ENCODE measurements around the gene TMEM176A.

The TMEM176A gene

GRCh38 chr7:150845421-150845861, 44.9 kb downstream of the TMEM176A start:
- Histone ChIP-seq H3K27me3 (ENCODE audit: control insufficient read depth, insufficient read depth, low read length) (no peaks in the 10 kb centered on the region), H3K9me3 (ENCODE audit: control insufficient read depth, low read depth, low read length) (no peaks in the 10 kb centered on the region), H3K27ac (ENCODE audit: low read length) (no peak overlapping the region), H3K4me1 (ENCODE audit: control insufficient read depth, low read depth, low read length) (no peaks in the 10 kb centered on the region), H3K36me3 (ENCODE audit: control insufficient read depth, low read depth, low read length) (no peaks in the 10 kb centered on the region), H3K4me3 (ENCODE audit: low read length) (no peak overlapping the region), H3K9ac (ENCODE audit: low read length) (no peak overlapping the region)

GRCh38 chr7:150846291-150847115, 45.9 kb downstream of the TMEM176A start:
- no peak overlapping the region for H3K9ac ChIP-seq (ENCODE audit: low read length)
- no peaks in the 10 kb centered on the region for H3K9me3 ChIP-seq (ENCODE audit: control insufficient read depth, low read depth, low read length)
- no peak overlapping the region for H3K4me3 ChIP-seq (ENCODE audit: low read length)
- no peaks in the 10 kb centered on the region for H3K4me1 ChIP-seq (ENCODE audit: control insufficient read depth, low read depth, low read length)
- H3K27ac ChIP-seq (ENCODE audit: low read length) = no peak overlapping the region
- H3K27me3 ChIP-seq (ENCODE audit: control insufficient read depth, insufficient read depth, low read length) = no peaks in the 10 kb centered on the region
- H3K36me3 ChIP-seq (ENCODE audit: control insufficient read depth, low read depth, low read length) = no peaks in the 10 kb centered on the region

DNA sequence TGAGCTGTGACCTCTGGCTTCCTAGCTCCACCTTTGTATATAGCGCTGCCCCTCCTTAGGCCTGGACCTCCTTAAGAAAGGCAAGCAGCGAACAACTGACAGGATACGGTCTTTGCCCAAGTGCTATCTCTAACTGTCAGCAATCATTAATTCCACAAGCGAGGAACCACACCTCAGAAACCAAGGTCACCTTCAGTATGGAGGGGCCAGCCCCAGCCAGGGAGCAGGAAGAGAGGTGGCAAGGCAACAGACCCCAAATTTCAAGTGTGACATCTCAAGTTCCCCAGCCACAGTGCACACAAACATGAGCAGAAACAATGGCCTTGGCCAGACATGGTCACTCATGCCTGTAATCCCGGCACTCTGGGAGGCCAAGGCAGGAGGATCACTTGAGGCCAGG, 47.0 kb downstream of the TMEM176A start:
- Histone ChIP-seq H3K27ac (ENCODE audit: low read length) (no peak overlapping the region), H3K27me3 (ENCODE audit: control insufficient read depth, insufficient read depth, low read length) (no peaks in the 10 kb centered on the region), H3K36me3 (ENCODE audit: control insufficient read depth, low read depth, low read length) (no peaks in the 10 kb centered on the region), H3K4me3 (ENCODE audit: low read length) (no peak overlapping the region), H3K9ac (ENCODE audit: low read length) (no peak overlapping the region), H3K9me3 (ENCODE audit: control insufficient read depth, low read depth, low read length) (no peaks in the 10 kb centered on the region), H3K4me1 (ENCODE audit: control insufficient read depth, low read depth, low read length) (no peaks in the 10 kb centered on the region)

GRCh38 chr7:150848111-150848510, 47.5 kb downstream of the TMEM176A start:
- H3K4me1 ChIP-seq (ENCODE audit: control insufficient read depth, low read depth, low read length) = no peaks in the 10 kb centered on the region
- no peak overlapping the region for H3K4me3 ChIP-seq (ENCODE audit: low read length)
- H3K9ac ChIP-seq (ENCODE audit: low read length) = no peak overlapping the region
- H3K27me3 ChIP-seq (ENCODE audit: control insufficient read depth, insufficient read depth, low read length) = no peaks in the 10 kb centered on the region
- no peak overlapping the region for H3K27ac ChIP-seq (ENCODE audit: low read length)
- no peaks in the 10 kb centered on the region for H3K9me3 ChIP-seq (ENCODE audit: control insufficient read depth, low read depth, low read length)
- no peaks in the 10 kb centered on the region for H3K36me3 ChIP-seq (ENCODE audit: control insufficient read depth, low read depth, low read length)

DNA sequence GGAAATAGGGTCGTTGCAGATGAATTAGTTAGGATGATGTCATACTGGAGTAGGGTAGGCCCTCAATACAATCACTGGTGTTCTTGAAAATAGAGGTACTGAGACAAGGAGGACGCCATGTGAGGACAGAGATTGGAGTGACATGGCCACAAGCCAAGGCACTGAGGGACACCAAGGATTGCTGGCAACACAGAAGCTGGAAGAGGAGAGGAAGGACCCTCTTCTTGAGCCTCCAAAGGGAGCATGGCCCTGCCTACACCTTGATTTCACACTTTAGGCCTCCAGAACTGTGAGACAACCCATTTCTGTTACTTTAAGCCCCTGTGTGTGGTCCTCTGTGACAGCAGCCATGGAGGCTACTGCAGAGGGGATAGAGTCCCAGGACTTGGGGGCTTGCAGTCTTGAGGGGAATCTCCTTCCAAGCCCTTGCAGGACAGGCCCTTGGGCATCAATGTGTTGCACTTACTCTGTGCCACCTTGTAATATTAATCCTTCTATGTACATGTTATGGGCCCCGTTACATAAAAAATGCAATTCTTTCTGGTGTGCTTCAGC, 48.1 kb downstream of the TMEM176A start:
- H3K27me3 ChIP-seq (ENCODE audit: control insufficient read depth, insufficient read depth, low read length) = no peaks in the 10 kb centered on the region
- no peaks in the 10 kb centered on the region for H3K36me3 ChIP-seq (ENCODE audit: control insufficient read depth, low read depth, low read length)
- H3K4me1 ChIP-seq (ENCODE audit: control insufficient read depth, low read depth, low read length) = no peaks in the 10 kb centered on the region
- H3K4me3 ChIP-seq (ENCODE audit: low read length) = no peak overlapping the region
- H3K9ac ChIP-seq (ENCODE audit: low read length) = no peak overlapping the region
- H3K27ac ChIP-seq (ENCODE audit: low read length) = no peak overlapping the region
- H3K9me3 ChIP-seq (ENCODE audit: control insufficient read depth, low read depth, low read length) = no peaks in the 10 kb centered on the region

DNA sequence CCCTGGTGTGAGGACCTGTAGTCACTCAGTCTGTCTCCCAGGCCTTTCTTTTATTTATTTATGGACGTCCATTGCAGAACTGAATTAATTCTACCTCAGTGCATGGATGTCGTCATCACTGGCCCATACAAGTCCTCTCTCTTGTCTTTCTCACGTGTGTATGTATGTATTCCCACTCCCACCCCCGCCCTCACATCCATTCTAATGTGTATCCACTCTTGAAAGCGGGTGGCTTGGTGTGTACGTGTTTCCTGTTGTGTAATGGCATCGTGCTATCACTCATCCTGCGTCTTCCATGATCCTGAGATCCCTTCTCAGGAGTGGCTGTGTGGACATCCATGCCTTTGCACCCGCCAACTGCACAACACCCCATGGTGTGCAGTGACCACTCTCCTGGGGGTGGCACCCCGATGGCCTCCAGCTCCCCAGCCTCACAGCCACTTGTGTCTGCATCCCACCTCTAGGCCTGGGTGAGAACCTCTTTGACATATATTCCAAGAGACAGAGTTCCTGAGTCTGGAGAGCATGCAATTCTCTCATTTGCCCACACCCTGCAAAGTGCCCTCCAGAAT, 48.7 kb downstream of the TMEM176A start:
- H3K4me3 ChIP-seq (ENCODE audit: low read length) = no peak overlapping the region
- H3K27me3 ChIP-seq (ENCODE audit: control insufficient read depth, insufficient read depth, low read length) = no peaks in the 10 kb centered on the region
- no peak overlapping the region for H3K9ac ChIP-seq (ENCODE audit: low read length)
- H3K4me1 ChIP-seq (ENCODE audit: control insufficient read depth, low read depth, low read length) = no peaks in the 10 kb centered on the region
- no peaks in the 10 kb centered on the region for H3K9me3 ChIP-seq (ENCODE audit: control insufficient read depth, low read depth, low read length)
- no peak overlapping the region for H3K27ac ChIP-seq (ENCODE audit: low read length)
- H3K36me3 ChIP-seq (ENCODE audit: control insufficient read depth, low read depth, low read length) = no peaks in the 10 kb centered on the region

DNA sequence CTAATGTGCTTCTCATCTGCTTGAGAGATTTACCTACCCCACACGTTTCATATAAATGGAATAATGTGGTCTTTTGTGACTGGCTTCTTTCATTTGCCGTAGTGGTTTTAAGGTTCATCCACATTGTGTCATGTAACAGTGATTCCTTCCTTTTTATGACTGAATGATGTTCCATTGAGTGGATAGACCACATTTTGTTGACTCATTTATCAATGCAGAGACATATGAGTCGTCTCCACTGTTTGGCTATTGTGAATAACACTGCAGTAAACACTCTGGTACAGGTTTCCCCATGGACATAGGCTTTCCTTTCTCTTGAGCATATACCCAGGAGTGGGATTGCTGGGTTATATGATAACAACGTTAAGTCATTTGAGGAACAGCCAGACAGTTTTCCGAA, 49.7 kb downstream of the TMEM176A start:
- Histone ChIP-seq H3K27ac (ENCODE audit: low read length) (no peak overlapping the region), H3K36me3 (ENCODE audit: control insufficient read depth, low read depth, low read length) (no peaks in the 10 kb centered on the region), H3K9ac (ENCODE audit: low read length) (no peak overlapping the region), H3K4me1 (ENCODE audit: control insufficient read depth, low read depth, low read length) (no peaks in the 10 kb centered on the region), H3K9me3 (ENCODE audit: control insufficient read depth, low read depth, low read length) (no peaks in the 10 kb centered on the region), H3K27me3 (ENCODE audit: control insufficient read depth, insufficient read depth, low read length) (no peaks in the 10 kb centered on the region), H3K4me3 (ENCODE audit: low read length) (no peak overlapping the region)

DNA sequence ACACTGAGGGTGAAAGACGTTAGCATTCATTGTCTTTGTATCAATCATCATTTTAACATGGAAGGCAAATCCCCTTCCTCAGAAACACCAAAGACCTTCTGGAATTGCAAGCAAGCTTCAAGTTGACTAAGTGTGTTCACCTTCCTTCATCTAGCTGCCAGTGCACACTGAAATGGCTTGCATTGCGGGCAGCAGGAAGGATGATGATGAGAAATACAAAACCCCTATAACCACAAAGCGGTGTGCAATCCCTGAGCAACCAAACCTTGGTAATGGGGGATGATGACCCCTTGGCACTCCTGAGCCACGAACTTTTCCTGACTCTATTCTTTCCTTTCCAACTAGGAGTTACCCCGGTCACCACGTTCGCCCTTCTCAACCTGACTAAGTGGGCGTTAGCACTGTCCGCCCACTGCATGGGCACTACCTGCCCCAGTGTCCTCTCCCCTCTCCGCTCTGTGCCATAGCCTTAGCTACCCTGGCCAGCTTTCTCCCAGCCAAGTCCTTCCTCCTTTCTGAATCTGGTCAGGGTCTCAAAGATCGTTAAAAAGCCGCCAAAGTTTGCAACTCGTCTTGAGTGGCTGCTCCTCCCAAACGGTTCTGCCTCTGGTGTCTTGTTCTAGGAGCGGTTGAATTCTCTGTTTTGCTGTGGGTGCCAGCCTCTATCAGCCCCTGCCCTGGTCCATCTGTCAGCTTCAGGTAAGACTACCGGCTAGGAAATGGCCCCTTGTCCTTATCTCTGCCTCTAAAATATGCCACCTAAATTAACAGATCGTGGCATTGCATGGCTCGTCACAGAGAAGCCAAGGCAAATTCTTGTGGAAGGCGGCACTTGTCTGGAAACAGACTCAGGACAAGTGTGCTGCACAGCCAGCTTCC, 51.2 kb downstream of the TMEM176A start:
- no peak overlapping the region for H3K4me3 ChIP-seq (ENCODE audit: low read length)
- no peaks in the 10 kb centered on the region for H3K36me3 ChIP-seq (ENCODE audit: control insufficient read depth, low read depth, low read length)
- no peaks in the 10 kb centered on the region for H3K4me1 ChIP-seq (ENCODE audit: control insufficient read depth, low read depth, low read length)
- H3K27me3 ChIP-seq (ENCODE audit: control insufficient read depth, insufficient read depth, low read length) = no peaks in the 10 kb centered on the region
- H3K9ac ChIP-seq (ENCODE audit: low read length) = no peak overlapping the region
- H3K9me3 ChIP-seq (ENCODE audit: control insufficient read depth, low read depth, low read length) = no peaks in the 10 kb centered on the region
- no peak overlapping the region for H3K27ac ChIP-seq (ENCODE audit: low read length)

DNA sequence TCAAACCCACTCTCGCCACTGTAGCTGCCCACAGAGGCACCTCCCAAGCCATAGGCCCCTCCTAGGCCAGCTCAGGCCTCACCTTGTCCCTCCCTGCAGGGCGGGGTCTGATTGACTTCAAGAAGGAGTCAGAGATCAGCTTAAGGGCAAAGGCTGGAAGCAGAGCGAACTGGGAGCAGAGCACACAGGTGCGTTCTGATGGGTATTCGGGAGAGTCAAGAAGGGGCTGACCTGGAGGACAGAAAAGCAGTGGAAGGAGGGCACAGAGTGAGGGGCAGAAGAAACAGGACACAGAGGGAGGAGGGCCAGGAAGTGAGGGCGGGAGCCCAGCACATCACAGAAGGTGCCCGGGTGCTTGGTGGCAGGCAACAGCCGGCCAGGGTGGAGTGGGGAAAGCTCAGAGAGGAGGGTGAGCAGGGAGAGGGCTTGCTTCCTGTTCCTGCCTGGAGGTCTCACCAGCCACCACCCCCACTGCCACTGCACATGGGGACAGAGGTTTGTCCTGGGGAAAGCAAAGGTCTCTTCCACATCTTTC, 51.9 kb downstream of the TMEM176A start, which contains the start of gene AOC1:
AOC1 (plus strand) TSS at position 147 of the 535 bp plus-strand sequence. CDS start 3,954 bp downstream, outside the sequence.
- H3K27me3 ChIP-seq (ENCODE audit: control insufficient read depth, insufficient read depth, low read length) = no peaks in the 10 kb centered on the region
- no peak within 1 kb of the TSS for H3K9ac ChIP-seq (ENCODE audit: low read length)
- H3K4me1 ChIP-seq (ENCODE audit: control insufficient read depth, low read depth, low read length) = no peaks in the 10 kb centered on the region
- H3K36me3 ChIP-seq (ENCODE audit: control insufficient read depth, low read depth, low read length) = no peaks in the 10 kb centered on the region
- no peak within 1 kb of the TSS for H3K27ac ChIP-seq (ENCODE audit: low read length)
- no peaks in the 10 kb centered on the region for H3K9me3 ChIP-seq (ENCODE audit: control insufficient read depth, low read depth, low read length)
- H3K4me3 ChIP-seq (ENCODE audit: low read length) = no peak within 1 kb of the TSS

GRCh38 chr7:150854066-150855000, 53.8 kb downstream of the TMEM176A start:
- Histone ChIP-seq H3K27ac (ENCODE audit: low read length) (no peak overlapping the region), H3K9me3 (ENCODE audit: control insufficient read depth, low read depth, low read length) (no peaks in the 10 kb centered on the region), H3K27me3 (ENCODE audit: control insufficient read depth, insufficient read depth, low read length) (no peaks in the 10 kb centered on the region), H3K4me3 (ENCODE audit: low read length) (no peak overlapping the region), H3K4me1 (ENCODE audit: control insufficient read depth, low read depth, low read length) (no peaks in the 10 kb centered on the region), H3K9ac (ENCODE audit: low read length) (no peak overlapping the region), H3K36me3 (ENCODE audit: control insufficient read depth, low read depth, low read length) (no peaks in the 10 kb centered on the region)
